ENCODE results near the gene PACRG. TPM values are rescaled to one million over a fixed set of nuclear protein-coding genes. Genes with fewer than 3 reads are reported as not detected.

Gene PACRG
- total and polyA plus RNA-seq, 2 of the 4 experiments (the other 2 are of a cell fraction), result not detected

DNA sequence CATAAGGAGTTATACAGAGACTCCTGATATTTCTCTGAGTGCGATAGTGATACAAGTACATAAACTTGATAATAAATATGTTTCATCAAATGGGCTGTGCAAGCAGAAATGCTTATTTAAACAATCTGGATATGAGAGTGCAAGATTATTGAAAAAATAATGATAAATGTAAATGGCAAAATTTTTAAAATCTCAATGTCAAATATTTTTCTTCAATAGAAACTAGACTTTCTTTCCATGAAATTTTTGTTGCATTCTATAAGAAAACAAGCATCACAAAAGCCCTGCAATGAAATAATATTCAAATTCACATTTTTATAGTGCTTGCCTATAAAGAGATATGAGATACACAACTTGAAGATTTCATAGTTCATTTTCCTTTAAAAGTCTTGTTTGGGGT is 2.7 kb downstream of the PACRG start:
- no peak overlapping the region for H3K18ac ChIP-seq (ENCODE audit: low read depth, low read length)
- ChIA-PET POLR2A (ENCODE audit: unreplicated experiment) (no interaction called here), CTCF (interaction anchor here (0.6 kb wide), 1 partner anchor 26 kb away, joined by 5 read pairs; no protein-coding TSS in a partner anchor)
- H2BK15ac ChIP-seq (ENCODE audit: low read depth, low read length), result no peak overlapping the region
- no peak overlapping the region for H3K27ac ChIP-seq (ENCODE audit: insufficient read depth, low read length)
- H3K36me3 ChIP-seq (ENCODE audit: control insufficient read depth, insufficient read depth, low read length), result no peaks in the 10 kb centered on the region
- ATAC-seq (ENCODE audit: low read depth), result no peak
- DNase-seq, result no peak
- no peak overlapping the region for H3K56ac ChIP-seq (ENCODE audit: extremely low read depth, insufficient read depth, low read length)
- H2AK9ac ChIP-seq (replicated peaks; ENCODE audit: low read depth, low read length, poor library complexity), result no peak overlapping the region
- no peak overlapping the region for H2AFZ ChIP-seq (replicated peaks; ENCODE audit: low read length, poor library complexity)
- no peak overlapping the region for H3K9ac ChIP-seq (ENCODE audit: low read depth, low read length)
- in situ Hi-C loops (cut with MboI; ENCODE audit: low sequenced_read_pairs) (loop anchor here (25.0 kb wide), 1 partner anchor 1318 kb away; no protein-coding TSS in a partner anchor), intact Hi-C loops (cut with micrococcal nuclease) (no loop called here), dilution Hi-C loops (cut with HindIII; ENCODE audit: low sequenced_read_pairs, unreplicated experiment) (no loop called here)
- no peaks in the 10 kb centered on the region for H4K20me1 ChIP-seq (ENCODE audit: insufficient read depth, low read length)
- H3K27me3 ChIP-seq (ENCODE audit: control insufficient read depth, insufficient read depth, low read length), result no peaks in the 10 kb centered on the region
- WGBS, 2 experiments (ENCODE audit: extremely low coverage in 2 of 2, insufficient read length in 1 of 2), result no CpG with 5 or more reads among the region's 1 CpG
- H3K4me3 ChIP-seq (ENCODE audit: insufficient read depth, low read depth, low read length), result no peak overlapping the region
- no peaks in the 10 kb centered on the region for H3K9me3 ChIP-seq (ENCODE audit: control insufficient read depth, insufficient read depth, low read length)
- H3K79me1 ChIP-seq (ENCODE audit: low read depth in 1 of 2, low read length in 2 of 2), result no peaks in the 10 kb centered on the region
- H3K23ac ChIP-seq (ENCODE audit: low read depth, low read length), result no peak overlapping the region
- TF ChIP-seq MAZ (IDR thresholded peaks at IDR 0.05; ENCODE audit: borderline replicate concordance, low read depth, low read length), result no peak
- no peak overlapping the region for H3K14ac ChIP-seq (replicated peaks; ENCODE audit: low read depth, low read length)
- H3K9me1 ChIP-seq (ENCODE audit: insufficient read depth, low read length), result no peaks in the 10 kb centered on the region
- no peak overlapping the region for H3K4me2 ChIP-seq (ENCODE audit: low read depth, low read length)
- H2BK5ac ChIP-seq (ENCODE audit: low read depth, low read length, poor library complexity, severe bottlenecking), result no peak overlapping the region
- no peak overlapping the region for H2BK120ac ChIP-seq (ENCODE audit: low read depth, low read length)
- no peak overlapping the region for H4K8ac ChIP-seq (ENCODE audit: low read depth in 2 of 2, low read length in 2 of 2)
- no peak overlapping the region for H3K4ac ChIP-seq (ENCODE audit: low read depth, low read length)
- no peak overlapping the region for H4K5ac ChIP-seq (ENCODE audit: low read depth, low read length)
- H4K91ac ChIP-seq (ENCODE audit: insufficient read depth, low read depth, low read length), result no peak overlapping the region
- H2AK5ac ChIP-seq (ENCODE audit: low read depth, low read length), result no peak overlapping the region
- no TSS peak for BruUV-seq (replicated peaks)
- H3K4me1 ChIP-seq (ENCODE audit: control insufficient read depth, insufficient read depth, low read length), result no peaks in the 10 kb centered on the region
- H2BK20ac ChIP-seq (ENCODE audit: low read depth, low read length), result no peak overlapping the region
